HepG2 (cell line): ENCODE measurements around the gene AP3D1. TPM values are rescaled to one million over a fixed set of nuclear protein-coding genes. Genes with fewer than 3 reads are reported as not detected.

Experiments used
- BRF2 ChIP-seq: sonication (generic); formaldehyde crosslinking; IDR thresholded peaks from 2 replicates; pipeline ENCODE4 v1.8.1; 2022; ENCODE audit warnings: mild to moderate bottlenecking, missing genetic modification reagents
- CBX5 ChIP-seq: sonication (generic); formaldehyde crosslinking; IDR thresholded peaks from 2 replicates; pipeline ENCODE4 v1.4.0; 2020; ENCODE audit warnings: missing genetic modification reagents, borderline replicate concordance
- CC2D1A ChIP-seq: sonication (generic); formaldehyde crosslinking; IDR thresholded peaks from 2 replicates; pipeline ENCODE4 v1.8.1; 2023; ENCODE audit warnings: mild to moderate bottlenecking, missing genetic modification reagents
- DNMT3B ChIP-seq: conservative IDR thresholded peaks from 2 replicates; pipeline ENCODE4 v1.6.1; 2016; ENCODE audit warnings: missing biosample characterization, control low read depth
- IRF9 ChIP-seq: sonication (generic); formaldehyde crosslinking; IDR thresholded peaks from 2 replicates; pipeline ENCODE4 v1.8.0; 2022; ENCODE audit warnings: missing genetic modification reagents, mild to moderate bottlenecking, borderline replicate concordance
- MTF2 ChIP-seq: sonication (generic); formaldehyde crosslinking; IDR thresholded peaks from 2 replicates; pipeline ENCODE4 v1.5.0; 2020; ENCODE audit warnings: missing genetic modification reagents, borderline replicate concordance
- NFYB ChIP-seq: sonication (generic); formaldehyde crosslinking; IDR thresholded peaks from 2 replicates; pipeline ENCODE4 v1.4.0; 2020; ENCODE audit warnings: missing genetic modification reagents
- NFYC ChIP-seq: IDR thresholded peaks from 2 replicates; pipeline ENCODE4 v1.6.1; 2016; ENCODE audit warnings: missing genetic modification reagents, missing compliant biosample characterization
- NR3C1 ChIP-seq: sonication (generic); formaldehyde crosslinking; IDR thresholded peaks from 2 replicates; pipeline ENCODE4 v1.4.0; 2020; ENCODE audit warnings: missing genetic modification reagents
- PHF20 ChIP-seq: sonication (generic); formaldehyde crosslinking; IDR thresholded peaks from 2 replicates; pipeline ENCODE4 v1.5.0; 2020; ENCODE audit warnings: mild to moderate bottlenecking, missing genetic modification reagents
- REXO4 ChIP-seq: sonication (generic); formaldehyde crosslinking; IDR thresholded peaks from 2 replicates; pipeline ENCODE4 v1.8.0; 2022; ENCODE audit warnings: missing genetic modification reagents, mild to moderate bottlenecking, borderline replicate concordance
- ZBTB26 ChIP-seq: IDR thresholded peaks from 2 replicates; pipeline ENCODE4 v1.6.1; 2016; ENCODE audit warnings: missing compliant biosample characterization, missing genetic modification reagents, borderline replicate concordance
- ZBTB49 ChIP-seq: sonication (generic); formaldehyde crosslinking; IDR thresholded peaks from 2 replicates; pipeline ENCODE4 v1.4.0; 2020; ENCODE audit warnings: missing genetic modification reagents, borderline replicate concordance
- ZNF10 ChIP-seq: sonication (generic); formaldehyde crosslinking; IDR thresholded peaks from 2 replicates; pipeline ENCODE4 v1.4.0; 2020; ENCODE audit warnings: mild to moderate bottlenecking, low read depth, missing genetic modification reagents, borderline replicate concordance
- ZNF382 ChIP-seq: sonication (generic); formaldehyde crosslinking; IDR thresholded peaks from 2 replicates; pipeline ENCODE4 v1.5.0; 2020; ENCODE audit warnings: missing genetic modification reagents, mild to moderate bottlenecking, borderline replicate concordance
- ZNF460 ChIP-seq: sonication (generic); formaldehyde crosslinking; IDR thresholded peaks from 2 replicates; pipeline ENCODE4 v1.5.1; 2020; ENCODE audit warnings: missing genetic modification reagents, mild to moderate bottlenecking, borderline replicate concordance
- ZNF484 ChIP-seq: sonication (generic); formaldehyde crosslinking; IDR thresholded peaks from 2 replicates; pipeline ENCODE4 v1.5.1; 2020; ENCODE audit warnings: mild to moderate bottlenecking, low read depth, missing genetic modification reagents, borderline replicate concordance
- ZNF512 ChIP-seq: sonication (generic); formaldehyde crosslinking; IDR thresholded peaks from 2 replicates; pipeline ENCODE4 v1.4.0; 2020; ENCODE audit warnings: mild to moderate bottlenecking, missing genetic modification reagents
- ZNF572 ChIP-seq: sonication (generic); formaldehyde crosslinking; IDR thresholded peaks from 2 replicates; pipeline ENCODE4 v1.5.1; 2020; ENCODE audit warnings: mild to moderate bottlenecking, missing genetic modification reagents
- ZNF616 ChIP-seq: sonication (generic); formaldehyde crosslinking; IDR thresholded peaks from 2 replicates; pipeline ENCODE4 v1.5.0; 2020; ENCODE audit warnings: low read depth, mild to moderate bottlenecking, missing genetic modification reagents
- ZNF670 ChIP-seq: sonication (generic); formaldehyde crosslinking; IDR thresholded peaks from 2 replicates; pipeline ENCODE4 v1.8.0; 2022; ENCODE audit warnings: mild to moderate bottlenecking, missing genetic modification reagents, borderline replicate concordance
- ZNF672 ChIP-seq: sonication (generic); formaldehyde crosslinking; IDR thresholded peaks from 2 replicates; pipeline ENCODE4 v1.8.1; 2022; ENCODE audit warnings: missing genetic modification reagents
- ZSCAN20 ChIP-seq: sonication (generic); formaldehyde crosslinking; IDR thresholded peaks from 2 replicates; pipeline ENCODE4 v1.4.0; 2020; ENCODE audit warnings: missing genetic modification reagents, mild to moderate bottlenecking, borderline replicate concordance
- polyA plus RNA-seq, 8 experiments: library from polyadenylated mRNA; depleted of rRNA in 3 of 8; stranded (reverse) in 7 of 8; unstranded in 1 of 8; fragments of >200 nt; fragmentation: Illumina TruSeq in 4 of 8; extraction: Trizol in 4 of 8; gene quantifications; 2 replicates each; pipeline versions ENCODE4 v1.2.1 to v1.2.3, GENCODE V29; 2011 to 2016; ENCODE audit warnings: low read depth in 4 of 8, missing spikeins in 1 of 8, mixed read lengths in 1 of 8; ENCODE audit not compliant: insufficient read depth in 1 of 8
- total RNA-seq, 5 experiments: library from RNA; depleted of rRNA; stranded (reverse); fragments of >200 nt; fragmentation: Illumina TruSeq; extraction: Trizol; gene quantifications; 2 replicates each; pipeline ENCODE4 v1.2.3, GENCODE V29; 2016; ENCODE audit warnings: low read depth in 1 of 5

Gene AP3D1
- total and polyA plus RNA-seq, 2 of the 13 experiments (the other 11 are each of a cell fraction or from before 2014, with no cell fraction given) = 68.0 to 82.6 TPM

GRCh38 chr19:2064788-2065524, 86.4 kb downstream of the AP3D1 start (continued):
- TF ChIP-seq ZBTB49 (CRISPR knock-in tag) = no peak
- no peak for TF ChIP-seq ZNF10 (CRISPR knock-in tag)
- no peak for TF ChIP-seq ZNF672 (CRISPR knock-in tag)
- no peak for TF ChIP-seq DNMT3B (CRISPR knock-in tag)
- no peak for TF ChIP-seq ZNF512 (CRISPR knock-in tag)
- no peak for TF ChIP-seq ZSCAN20
- TF ChIP-seq IRF9 (CRISPR knock-in tag) = no peak
- TF ChIP-seq ZBTB26 (CRISPR knock-in tag) = peak; percentile 19; the same call in 1 of the 2 replicates
- no peak for TF ChIP-seq BRF2
- TF ChIP-seq ZNF616 = no peak
- TF ChIP-seq CBX5 (CRISPR knock-in tag) = peak; percentile 47; the same call in 1 of the 2 replicates
- TF ChIP-seq ZNF460 = no peak
- no peak for TF ChIP-seq ZNF484 (CRISPR knock-in tag)
- TF ChIP-seq REXO4 = no peak
- TF ChIP-seq NFYB (CRISPR knock-in tag) = no peak
- no peak for TF ChIP-seq MTF2
- no peak for TF ChIP-seq ZNF382 (CRISPR knock-in tag)
- TF ChIP-seq ZNF572 (CRISPR knock-in tag) = no peak
- no peak for TF ChIP-seq CC2D1A (CRISPR knock-in tag)
- TF ChIP-seq PHF20 (CRISPR knock-in tag) = peak; percentile 38; the same call in 1 of the 2 replicates
- no peak for TF ChIP-seq NR3C1 (CRISPR knock-in tag)
- no peak for TF ChIP-seq ZNF670
- TF ChIP-seq NFYC (CRISPR knock-in tag) = no peak
